ENCODE results near the gene WDR48.
A peak's percentile ranks its signal among the peaks of the same experiment; 100 is the strongest.

The WDR48 gene

GRCh38 chr3:39133093-39133490 is 81.3 kb downstream of the WDR48 start:
- Mint-ChIP-seq H3K27ac (no peak overlapping the region), H3K27me3 (no peaks in the 10 kb centered on the region), H3K4me3 (no peak overlapping the region), H3K4me1 (peaks cover 20% of the 10 kb centered on the region), H3K36me3 (peaks cover 30% of the 10 kb centered on the region), H3K9me3 (no peaks in the 10 kb centered on the region)
- ATAC-seq, result no peak

- Mint-ChIP-seq H3K27me3 (no peaks in the 10 kb centered on the region), H3K9me3 (no peaks in the 10 kb centered on the region), H3K4me3 (no peak overlapping the region), H3K27ac (no peak overlapping the region), H3K36me3 (peaks cover 30% of the 10 kb centered on the region), H3K4me1 (peaks cover 17% of the 10 kb centered on the region)
- ATAC-seq, result no peak
Observed at GRCh38 chr3:39133822-39134221, 82.0 kb downstream of the WDR48 start.

GRCh38 chr3:39134305-39134704 is 82.5 kb downstream of the WDR48 start:
- Mint-ChIP-seq H3K27ac (no peak overlapping the region), H3K36me3 (peaks cover 28% of the 10 kb centered on the region), H3K4me1 (peaks cover 21% of the 10 kb centered on the region), H3K9me3 (no peaks in the 10 kb centered on the region), H3K27me3 (no peaks in the 10 kb centered on the region), H3K4me3 (no peak overlapping the region)
- ATAC-seq, result no peak

- Mint-ChIP-seq H3K4me1 (peaks cover 26% of the 10 kb centered on the region), H3K4me3 (no peak overlapping the region), H3K27ac (no peak overlapping the region), H3K36me3 (peaks cover 22% of the 10 kb centered on the region), H3K27me3 (no peaks in the 10 kb centered on the region), H3K9me3 (no peaks in the 10 kb centered on the region)
- no peak for ATAC-seq
Observed at GRCh38 chr3:39135170-39135805, 83.5 kb downstream of the WDR48 start.

- no peak for ATAC-seq
- peaks cover 41% of the 10 kb centered on the region for H3K4me1 Mint-ChIP-seq
- H3K36me3 Mint-ChIP-seq, result peaks cover 27% of the 10 kb centered on the region
- no peak overlapping the region for H3K27ac Mint-ChIP-seq
- H3K27me3 Mint-ChIP-seq, result no peaks in the 10 kb centered on the region
- no peak overlapping the region for H3K4me3 Mint-ChIP-seq
- no peaks in the 10 kb centered on the region for H3K9me3 Mint-ChIP-seq
Observed at GRCh38 chr3:39136533-39137434, 85.0 kb downstream of the WDR48 start.

GRCh38 chr3:39137435-39137936 is 85.7 kb downstream of the WDR48 start:
- H3K36me3 Mint-ChIP-seq, result peaks cover 31% of the 10 kb centered on the region
- H3K27ac Mint-ChIP-seq, result no peak overlapping the region
- no peaks in the 10 kb centered on the region for H3K27me3 Mint-ChIP-seq
- H3K4me3 Mint-ChIP-seq, result no peak overlapping the region
- no peaks in the 10 kb centered on the region for H3K9me3 Mint-ChIP-seq
- peaks cover 48% of the 10 kb centered on the region for H3K4me1 Mint-ChIP-seq
- ATAC-seq, result no peak

- Mint-ChIP-seq H3K4me3 (no peak overlapping the region), H3K27me3 (no peaks in the 10 kb centered on the region), H3K9me3 (no peaks in the 10 kb centered on the region), H3K27ac (peak overlapping the region; percentile 62), H3K36me3 (peaks cover 34% of the 10 kb centered on the region), H3K4me1 (peaks cover 56% of the 10 kb centered on the region)
- ATAC-seq, result no peak
Observed at GRCh38 chr3:39137991-39138803, 86.4 kb downstream of the WDR48 start.

GRCh38 chr3:39138804-39139415 is 87.1 kb downstream of the WDR48 start:
- Mint-ChIP-seq H3K9me3 (no peaks in the 10 kb centered on the region), H3K36me3 (peaks cover 32% of the 10 kb centered on the region), H3K4me3 (no peak overlapping the region), H3K27ac (peak overlapping the region; percentile 62), H3K4me1 (peaks cover 54% of the 10 kb centered on the region), H3K27me3 (no peaks in the 10 kb centered on the region)
- ATAC-seq, result peak; percentile 55

- Mint-ChIP-seq H3K4me3 (no peak overlapping the region), H3K27ac (peak overlapping the region; percentile 62), H3K36me3 (peaks cover 36% of the 10 kb centered on the region), H3K9me3 (no peaks in the 10 kb centered on the region), H3K27me3 (no peaks in the 10 kb centered on the region), H3K4me1 (peaks cover 54% of the 10 kb centered on the region)
- no peak for ATAC-seq
Observed at GRCh38 chr3:39139442-39139841, 87.6 kb downstream of the WDR48 start.

- H3K27me3 Mint-ChIP-seq, result no peaks in the 10 kb centered on the region
Observed at GRCh38 chr3:39140341-39140971, 88.6 kb downstream of the WDR48 start.

GRCh38 chr3:39141171-39141995 is 89.6 kb downstream of the WDR48 start:
- ATAC-seq, result peak; percentile 50
- no peaks in the 10 kb centered on the region for H3K9me3 Mint-ChIP-seq
- peaks cover 48% of the 10 kb centered on the region for H3K36me3 Mint-ChIP-seq
- H3K27me3 Mint-ChIP-seq, result no peaks in the 10 kb centered on the region
- H3K27ac Mint-ChIP-seq, result peak overlapping the region; percentile 77
- no peak overlapping the region for H3K4me3 Mint-ChIP-seq
- H3K4me1 Mint-ChIP-seq, result peaks cover 66% of the 10 kb centered on the region

More at GRCh38 chr3:39140341-39140971, 88.6 kb downstream of the WDR48 start:
- ATAC-seq, result no peak
- H3K36me3 Mint-ChIP-seq, result peaks cover 41% of the 10 kb centered on the region
- H3K4me1 Mint-ChIP-seq, result peaks cover 58% of the 10 kb centered on the region
- H3K27ac Mint-ChIP-seq, result peak overlapping the region; percentile 77
- no peaks in the 10 kb centered on the region for H3K9me3 Mint-ChIP-seq
- no peak overlapping the region for H3K4me3 Mint-ChIP-seq

- H3K4me1 Mint-ChIP-seq, result peaks cover 67% of the 10 kb centered on the region
- ATAC-seq, result no peak
- H3K9me3 Mint-ChIP-seq, result no peaks in the 10 kb centered on the region
- no peak overlapping the region for H3K4me3 Mint-ChIP-seq
- H3K27me3 Mint-ChIP-seq, result no peaks in the 10 kb centered on the region
- peaks cover 49% of the 10 kb centered on the region for H3K36me3 Mint-ChIP-seq
- peak overlapping the region; percentile 77 for H3K27ac Mint-ChIP-seq
Observed at GRCh38 chr3:39142067-39142466, 90.3 kb downstream of the WDR48 start.

- no peak for ATAC-seq
- H3K4me1 Mint-ChIP-seq, result peaks cover 79% of the 10 kb centered on the region
- no peaks in the 10 kb centered on the region for H3K27me3 Mint-ChIP-seq
- H3K36me3 Mint-ChIP-seq, result peaks cover 49% of the 10 kb centered on the region
- H3K9me3 Mint-ChIP-seq, result no peaks in the 10 kb centered on the region
- H3K4me3 Mint-ChIP-seq, result no peak overlapping the region
- peak overlapping the region; percentile 77 for H3K27ac Mint-ChIP-seq
Observed at GRCh38 chr3:39143051-39143885, 91.5 kb downstream of the WDR48 start.

All from stimulated activated memory B cell treated with anti-CD40 and anti-IgM and Interleukin-4, amounts not matched to agents 10 μg/mL and 1 μg/mL and 100 μg/mL, for 72 hours (primary cell).